Central memory CD8-positive, alpha-beta T cell (primary cell): ENCODE data around the gene KAZN.
A peak's percentile ranks its signal among the peaks of the same experiment; 100 is the strongest.

Source experiments
- ATAC-seq: fragments of 150-1000 bp; cut with Tn5 transposase; replicated peaks from 2 replicates; pipeline ENCODE4 v1.10.0; 2022; ENCODE audit warnings: mild to moderate bottlenecking, moderate FRiP score, moderate number of reproducible peaks; ENCODE audit not compliant: poor library complexity, severe bottlenecking; ENCODE audit errors: extremely low read depth
- DNase-seq, 2 donors: peaks; one replicate each; pipeline ENCODE4 v3.0.0; 2021; ENCODE audit warnings: low spot score in 2 of 2
- H3K27ac Mint-ChIP-seq: one replicate; pipeline ENCODE4 v1.8.0; 2022; ENCODE audit warnings: low read depth, mild to moderate bottlenecking, moderate library complexity, mixed read lengths
- H3K27me3 Mint-ChIP-seq: one replicate; pipeline ENCODE4 v1.8.0; 2022; ENCODE audit warnings: mixed read lengths
- H3K36me3 Mint-ChIP-seq: one replicate; pipeline ENCODE4 v1.8.0; 2022; ENCODE audit warnings: mild to moderate bottlenecking, moderate library complexity, mixed read lengths; ENCODE audit not compliant: insufficient read depth
- H3K4me1 Mint-ChIP-seq: one replicate; pipeline ENCODE4 v1.8.0; 2022; ENCODE audit warnings: mixed read lengths
- H3K4me3 Mint-ChIP-seq: one replicate; pipeline ENCODE4 v1.8.0; 2022; ENCODE audit warnings: mild to moderate bottlenecking, moderate library complexity, mixed read lengths
- H3K9me3 Mint-ChIP-seq: one replicate; pipeline ENCODE4 v1.8.0; 2022; ENCODE audit warnings: mixed read lengths

The KAZN gene

GRCh38 chr1:14803002-14803789, 204.7 kb downstream of the KAZN start:
- DNase-seq (no peak), ATAC-seq (no peak)
- Mint-ChIP-seq H3K4me1 (no peaks in the 10 kb centered on the region), H3K27ac (no peak overlapping the region), H3K36me3 (no peaks in the 10 kb centered on the region), H3K9me3 (no peaks in the 10 kb centered on the region), H3K4me3 (no peak overlapping the region), H3K27me3 (peaks cover 13% of the 10 kb centered on the region)

GRCh38 chr1:14804626-14805025, 206.1 kb downstream of the KAZN start:
- Mint-ChIP-seq H3K27ac (no peak overlapping the region), H3K4me3 (no peak overlapping the region), H3K9me3 (no peaks in the 10 kb centered on the region), H3K36me3 (no peaks in the 10 kb centered on the region), H3K4me1 (peaks cover 8% of the 10 kb centered on the region), H3K27me3 (peaks cover 13% of the 10 kb centered on the region)
- ATAC-seq = no peak
- DNase-seq = no peak

- Mint-ChIP-seq H3K36me3 (no peaks in the 10 kb centered on the region), H3K4me3 (no peak overlapping the region), H3K27me3 (peaks cover 13% of the 10 kb centered on the region), H3K4me1 (peaks cover 8% of the 10 kb centered on the region), H3K9me3 (no peaks in the 10 kb centered on the region), H3K27ac (no peak overlapping the region)
- ATAC-seq (no peak), DNase-seq (no peak)
Observed at GRCh38 chr1:14806772-14807171, 208.3 kb downstream of the KAZN start.

GRCh38 chr1:14808768-14809167, 210.3 kb downstream of the KAZN start:
- H3K4me3 Mint-ChIP-seq = no peak overlapping the region
- no peaks in the 10 kb centered on the region for H3K36me3 Mint-ChIP-seq
- H3K4me1 Mint-ChIP-seq = peaks cover 8% of the 10 kb centered on the region
- DNase-seq = no peak
- H3K27ac Mint-ChIP-seq = no peak overlapping the region
- no peak for ATAC-seq
- no peaks in the 10 kb centered on the region for H3K9me3 Mint-ChIP-seq
- peaks cover 9% of the 10 kb centered on the region for H3K27me3 Mint-ChIP-seq

GRCh38 chr1:14809191-14809981, 210.9 kb downstream of the KAZN start:
- no peak overlapping the region for H3K4me3 Mint-ChIP-seq
- DNase-seq (no peak), ATAC-seq (no peak)
- H3K27ac Mint-ChIP-seq = peak overlapping the region; percentile 29
- no peaks in the 10 kb centered on the region for H3K9me3 Mint-ChIP-seq
- no peaks in the 10 kb centered on the region for H3K36me3 Mint-ChIP-seq
- H3K27me3 Mint-ChIP-seq = peaks cover 6% of the 10 kb centered on the region
- H3K4me1 Mint-ChIP-seq = peaks cover 8% of the 10 kb centered on the region

GRCh38 chr1:14810595-14811361, 212.3 kb downstream of the KAZN start:
- ATAC-seq (no peak), DNase-seq (no peak)
- no peaks in the 10 kb centered on the region for H3K36me3 Mint-ChIP-seq
- H3K4me3 Mint-ChIP-seq = no peak overlapping the region
- H3K27me3 Mint-ChIP-seq = peaks cover 10% of the 10 kb centered on the region
- no peak overlapping the region for H3K27ac Mint-ChIP-seq
- peaks cover 8% of the 10 kb centered on the region for H3K4me1 Mint-ChIP-seq
- H3K9me3 Mint-ChIP-seq = no peaks in the 10 kb centered on the region

GRCh38 chr1:14811573-14811972, 213.1 kb downstream of the KAZN start:
- Mint-ChIP-seq H3K36me3 (no peaks in the 10 kb centered on the region), H3K27ac (no peak overlapping the region), H3K9me3 (no peaks in the 10 kb centered on the region), H3K27me3 (peaks cover 10% of the 10 kb centered on the region), H3K4me1 (peaks cover 8% of the 10 kb centered on the region), H3K4me3 (no peak overlapping the region)
- DNase-seq (no peak), ATAC-seq (no peak)

- DNase-seq (no peak), ATAC-seq (no peak)
- H3K4me3 Mint-ChIP-seq = no peak overlapping the region
- no peaks in the 10 kb centered on the region for H3K9me3 Mint-ChIP-seq
- H3K4me1 Mint-ChIP-seq = peaks cover 8% of the 10 kb centered on the region
- peaks cover 16% of the 10 kb centered on the region for H3K27me3 Mint-ChIP-seq
- H3K36me3 Mint-ChIP-seq = no peaks in the 10 kb centered on the region
- no peak overlapping the region for H3K27ac Mint-ChIP-seq
Observed at GRCh38 chr1:14812189-14812588, 213.7 kb downstream of the KAZN start.

- DNase-seq (no peak), ATAC-seq (no peak)
- Mint-ChIP-seq H3K9me3 (no peaks in the 10 kb centered on the region), H3K4me1 (no peaks in the 10 kb centered on the region), H3K27ac (no peak overlapping the region), H3K4me3 (no peak overlapping the region), H3K27me3 (peaks cover 29% of the 10 kb centered on the region), H3K36me3 (no peaks in the 10 kb centered on the region)
Observed at GRCh38 chr1:14815175-14815877, 216.8 kb downstream of the KAZN start.

- H3K4me1 Mint-ChIP-seq = no peaks in the 10 kb centered on the region
- H3K4me3 Mint-ChIP-seq = no peak overlapping the region
- H3K36me3 Mint-ChIP-seq = no peaks in the 10 kb centered on the region
- H3K9me3 Mint-ChIP-seq = no peaks in the 10 kb centered on the region
- ATAC-seq (no peak), DNase-seq (no peak)
- peaks cover 40% of the 10 kb centered on the region for H3K27me3 Mint-ChIP-seq
- no peak overlapping the region for H3K27ac Mint-ChIP-seq
Observed at GRCh38 chr1:14817223-14818170, 219.0 kb downstream of the KAZN start.

- H3K4me3 Mint-ChIP-seq = no peak overlapping the region
- DNase-seq (no peak), ATAC-seq (no peak)
- H3K36me3 Mint-ChIP-seq = no peaks in the 10 kb centered on the region
- peaks cover 36% of the 10 kb centered on the region for H3K27me3 Mint-ChIP-seq
- H3K4me1 Mint-ChIP-seq = no peaks in the 10 kb centered on the region
- H3K27ac Mint-ChIP-seq = no peak overlapping the region
- H3K9me3 Mint-ChIP-seq = no peaks in the 10 kb centered on the region
Observed at GRCh38 chr1:14820295-14821085, 222.0 kb downstream of the KAZN start.
